Activated CD8-positive, alpha-beta T cell treated with anti-CD3 and anti-CD28 coated beads, Interleukin-2, amount 10 ng/mL, durations not matched to agents 7 days and 5 days (primary cell): ENCODE measurements around the gene RECK. TPM values are rescaled to one million over a fixed set of nuclear protein-coding genes. Genes with fewer than 3 reads are reported as not detected.
A peak's percentile ranks its signal among the peaks of the same experiment; 100 is the strongest.

ENCODE experiments used
- ATAC-seq: fragments of 150-1000 bp; cut with Tn5 transposase; one replicate; pipeline ENCODE4 v1.10.0; 2021; ENCODE audit warnings: moderate library complexity
- CTCF ChIA-PET: fragments of 350-600 bp; sonication (Branson Sonifier 250); formaldehyde crosslinking; loops from one replicate; lab custom pipeline; 2021; ENCODE audit warnings: antibody characterized with exemption; lab: Charles Lee
- POLR2A ChIA-PET: fragments of 350-600 bp; sonication (Branson Sonifier 250); formaldehyde crosslinking; loops from one replicate; lab custom pipeline; 2021; ENCODE audit warnings: antibody characterized with exemption; lab: Charles Lee
- DNase-seq: peaks from one replicate; pipeline ENCODE4 v3.0.0-alpha.2; 2020
- H3K27ac Mint-ChIP-seq: one replicate; pipeline ENCODE4 v1.8.0; 2021; ENCODE audit warnings: mild to moderate bottlenecking, mixed read lengths
- H3K27me3 Mint-ChIP-seq: one replicate; pipeline ENCODE4 v1.8.0; 2021; ENCODE audit warnings: low read depth, mixed read lengths
- H3K36me3 Mint-ChIP-seq: one replicate; pipeline ENCODE4 v1.8.0; 2021; ENCODE audit warnings: low read depth, mixed read lengths
- H3K4me1 Mint-ChIP-seq: one replicate; pipeline ENCODE4 v1.8.0; 2021; ENCODE audit warnings: low read depth, mixed read lengths
- H3K4me3 Mint-ChIP-seq: one replicate; pipeline ENCODE4 v1.8.0; 2021; ENCODE audit warnings: mild to moderate bottlenecking, mixed read lengths
- H3K9me3 Mint-ChIP-seq: one replicate; pipeline ENCODE4 v1.8.0; 2022; ENCODE audit warnings: mixed read lengths; ENCODE audit not compliant: insufficient read depth
- total RNA-seq, 2 experiments: library from RNA; stranded (reverse); gene quantifications; one replicate each; pipeline ENCODE4 v1.2.3, GENCODE V29; 2021

Gene RECK
- total RNA-seq, 2 experiments from 2014 or later, result 5.7 to 7.3 TPM

DNA sequence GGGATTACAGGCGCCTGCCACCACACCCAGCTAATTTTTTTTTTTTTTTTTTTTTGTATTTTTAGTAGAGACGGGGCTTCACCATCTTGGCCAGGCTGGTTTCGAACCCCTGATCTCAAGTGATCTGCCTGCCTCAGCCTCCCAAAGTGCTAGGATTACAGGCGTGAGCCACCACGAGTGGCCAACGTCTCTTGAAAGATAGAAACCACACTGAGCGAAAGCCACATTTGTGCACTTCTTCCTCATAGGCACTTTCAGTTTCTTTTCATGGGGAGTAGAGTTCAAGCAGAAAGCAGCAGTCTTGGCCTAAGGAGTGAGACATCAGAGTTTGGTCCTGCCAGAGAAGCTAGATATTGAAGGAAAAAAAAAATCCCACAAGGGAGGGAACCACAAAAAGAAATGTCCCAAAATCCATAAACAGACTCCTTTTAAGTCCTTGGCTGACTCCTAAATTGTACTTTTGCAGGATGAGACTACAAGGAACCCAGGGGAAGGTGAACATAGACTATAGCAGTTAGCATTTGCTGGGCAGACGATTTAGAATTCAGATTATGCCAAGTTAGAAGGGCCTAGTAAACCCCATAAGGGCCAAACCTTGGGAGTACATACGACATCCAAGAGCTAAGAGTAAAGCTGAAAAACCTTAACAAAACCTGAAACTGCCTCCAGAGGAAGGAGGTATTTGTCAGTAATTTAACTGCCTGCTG, 55.9 kb downstream of the RECK start:
- Mint-ChIP-seq H3K36me3 (peaks cover 13% of the 10 kb centered on the region), H3K27ac (peak overlapping the region; percentile 84), H3K9me3 (peaks cover 7% of the 10 kb centered on the region), H3K4me3 (no peak overlapping the region), H3K4me1 (peaks cover 19% of the 10 kb centered on the region), H3K27me3 (no peaks in the 10 kb centered on the region)
- ChIA-PET CTCF (interaction anchor here (0.9 to 2.4 kb wide), 7 partner anchors 9 to 82 kb away, joined by 3 to 11 read pairs (median 4); no protein-coding TSS in a partner anchor), POLR2A (interaction anchor here (0.6 to 0.9 kb wide), 3 partner anchors 10 to 99 kb away, joined by 3 to 4 read pairs (median 3); no protein-coding TSS in a partner anchor)
- DNase-seq (peak; percentile 73), ATAC-seq (peak; percentile 98)

GRCh38 chr9:36093384-36093783, 56.7 kb downstream of the RECK start:
- Mint-ChIP-seq H3K4me1 (peaks cover 19% of the 10 kb centered on the region), H3K27me3 (no peaks in the 10 kb centered on the region), H3K4me3 (no peak overlapping the region), H3K9me3 (peaks cover 7% of the 10 kb centered on the region), H3K27ac (no peak overlapping the region), H3K36me3 (peaks cover 13% of the 10 kb centered on the region)
- no peak for DNase-seq
- ChIA-PET CTCF (interaction anchor here (0.9 to 2.4 kb wide), 6 partner anchors 8 to 82 kb away, joined by 3 to 11 read pairs (median 6); no protein-coding TSS in a partner anchor), POLR2A (interaction anchor here (0.6 to 0.9 kb wide), 2 partner anchors 56 to 98 kb away, joined by 3 to 4 read pairs; no protein-coding TSS in a partner anchor)
- no peak for ATAC-seq

DNA sequence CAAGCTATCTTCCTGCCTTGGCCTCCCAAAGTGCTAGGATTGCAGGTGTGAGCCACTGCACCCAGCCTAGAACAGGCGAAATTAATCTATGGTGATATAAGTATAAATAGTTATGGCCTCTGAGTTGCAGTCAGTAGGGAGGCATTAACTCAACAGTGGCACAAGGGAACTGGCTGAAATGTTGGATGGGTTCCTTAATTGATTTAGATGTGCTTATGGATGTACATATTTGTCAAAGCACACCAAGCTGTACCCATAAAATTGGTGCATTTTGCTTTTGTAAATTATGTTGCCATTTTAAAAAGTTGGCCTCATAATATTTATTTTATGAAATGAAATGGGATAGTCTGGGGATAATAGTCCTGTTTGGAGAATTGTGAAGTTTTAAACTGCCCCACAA, 63.0 kb downstream of the RECK start:
- no peaks in the 10 kb centered on the region for H3K36me3 Mint-ChIP-seq
- H3K9me3 Mint-ChIP-seq, result no peaks in the 10 kb centered on the region
- ATAC-seq (no peak), DNase-seq (no peak)
- no peak overlapping the region for H3K4me3 Mint-ChIP-seq
- no peaks in the 10 kb centered on the region for H3K27me3 Mint-ChIP-seq
- H3K4me1 Mint-ChIP-seq, result peaks cover 10% of the 10 kb centered on the region
- no peak overlapping the region for H3K27ac Mint-ChIP-seq
- ChIA-PET CTCF (interaction anchor here (1.2 to 9.1 kb wide), 5 partner anchors 8 to 66 kb away, joined by 4 to 304 read pairs (median 4); partner anchors contain the start of genes CCIN and GLIPR2), POLR2A (no interaction called here)

- DNase-seq, result no peak
- Mint-ChIP-seq H3K36me3 (no peaks in the 10 kb centered on the region), H3K9me3 (no peaks in the 10 kb centered on the region), H3K27ac (no peak overlapping the region), H3K4me1 (peaks cover 10% of the 10 kb centered on the region), H3K27me3 (no peaks in the 10 kb centered on the region), H3K4me3 (no peak overlapping the region)
- ChIA-PET POLR2A (no interaction called here), CTCF (interaction anchor here (1.2 to 9.1 kb wide), 9 partner anchors 7 to 91 kb away, joined by 4 to 304 read pairs (median 27); partner anchors contain the start of genes CCIN and CLTA)
- ATAC-seq, result no peak
Observed at GRCh38 chr9:36100532-36100931, 63.8 kb downstream of the RECK start.

DNA sequence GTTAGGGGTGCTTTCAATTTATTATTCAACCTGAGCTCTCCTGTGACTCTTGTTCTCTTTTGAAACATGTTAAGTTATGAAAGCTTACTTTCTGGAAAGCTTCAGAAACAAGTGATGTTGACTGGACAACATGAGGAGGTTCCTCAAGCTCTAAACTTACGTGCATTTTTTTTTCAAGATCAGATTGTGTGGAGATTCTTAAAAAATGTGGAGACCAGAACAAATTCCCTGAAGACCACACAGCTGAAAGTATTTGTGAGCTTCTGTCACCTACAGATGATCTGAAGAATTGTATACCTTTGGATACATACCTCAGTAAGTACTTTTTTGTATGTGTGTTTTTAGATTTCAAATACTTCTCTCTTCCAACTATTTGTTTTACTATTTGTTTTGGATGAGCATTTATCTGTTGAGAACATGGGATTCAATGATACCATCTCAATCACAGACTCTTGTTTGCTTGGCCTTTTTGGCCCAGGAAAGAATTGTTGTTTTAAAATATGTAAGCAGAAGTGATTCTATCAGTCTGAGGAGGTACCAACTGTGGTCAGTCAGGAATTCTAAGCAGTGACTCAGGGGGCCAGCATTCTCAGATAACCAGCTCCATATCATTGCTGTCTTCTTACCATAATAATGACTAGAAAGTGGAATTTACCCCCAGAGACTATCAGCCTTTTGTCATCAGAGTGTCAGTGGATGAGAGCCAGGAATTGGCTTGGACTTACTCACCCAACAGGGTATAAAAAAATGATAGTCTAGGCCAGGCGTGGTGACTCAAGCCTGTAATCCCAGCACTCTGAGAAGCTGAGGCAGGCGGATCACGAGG, 65.4 kb downstream of the RECK start:
- no peak for DNase-seq
- peaks cover 10% of the 10 kb centered on the region for H3K4me1 Mint-ChIP-seq
- H3K27ac Mint-ChIP-seq, result no peak overlapping the region
- no peaks in the 10 kb centered on the region for H3K27me3 Mint-ChIP-seq
- H3K9me3 Mint-ChIP-seq, result no peaks in the 10 kb centered on the region
- ATAC-seq, result no peak
- POLR2A ChIA-PET, result interaction anchor here (0.7 to 1.2 kb wide), 5 partner anchors 9 to 88 kb away, joined by 3 to 8 read pairs (median 3); partner anchors contain the start of genes CLTA and GLIPR2
- CTCF ChIA-PET, result interaction anchor here (0.7 to 9.1 kb wide), 38 partner anchors 9 to 294 kb away, joined by 3 to 304 read pairs (median 6); partner anchors contain the start of genes CCIN, CLTA and GLIPR2
- no peaks in the 10 kb centered on the region for H3K36me3 Mint-ChIP-seq
- H3K4me3 Mint-ChIP-seq, result no peak overlapping the region

- H3K4me1 Mint-ChIP-seq, result peaks cover 10% of the 10 kb centered on the region
- H3K4me3 Mint-ChIP-seq, result no peak overlapping the region
- POLR2A ChIA-PET, result interaction anchor here (0.6 to 1.2 kb wide), 5 partner anchors 10 to 88 kb away, joined by 3 to 8 read pairs (median 3); partner anchors contain the start of gene CLTA
- no peak overlapping the region for H3K27ac Mint-ChIP-seq
- no peaks in the 10 kb centered on the region for H3K9me3 Mint-ChIP-seq
- CTCF ChIA-PET, result interaction anchor here (0.7 to 9.1 kb wide), 46 partner anchors 10 to 600 kb away, joined by 3 to 304 read pairs (median 6); partner anchors contain the start of genes CCIN, CLTA and GLIPR2
- ATAC-seq (peak; percentile 100), DNase-seq (peak; percentile 91)
- no peaks in the 10 kb centered on the region for H3K36me3 Mint-ChIP-seq
- H3K27me3 Mint-ChIP-seq, result no peaks in the 10 kb centered on the region
Observed at GRCh38 chr9:36102742-36103495, 66.2 kb downstream of the RECK start.

DNA sequence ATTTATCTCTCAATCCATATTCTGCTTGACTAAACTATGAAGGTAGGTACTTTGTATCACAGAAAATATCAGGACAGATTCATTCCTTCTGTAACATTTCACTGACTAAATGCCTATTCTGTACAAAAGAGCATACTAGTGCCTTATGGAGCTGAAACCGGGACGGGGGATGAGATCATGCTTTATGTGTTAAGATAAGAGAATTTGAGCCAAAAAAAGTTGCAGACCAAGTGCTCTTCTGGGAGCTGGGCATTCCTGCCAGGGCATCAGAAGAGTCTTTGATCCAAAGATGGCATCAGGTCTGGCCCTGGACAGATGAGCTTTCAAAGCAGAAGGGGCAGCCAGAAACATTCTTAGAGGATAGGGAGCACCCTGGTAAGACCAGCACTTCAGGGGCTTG, 72.4 kb downstream of the RECK start:
- Mint-ChIP-seq H3K27ac (no peak overlapping the region), H3K9me3 (no peaks in the 10 kb centered on the region), H3K4me1 (no peaks in the 10 kb centered on the region), H3K36me3 (no peaks in the 10 kb centered on the region), H3K27me3 (no peaks in the 10 kb centered on the region), H3K4me3 (no peak overlapping the region)
- ATAC-seq, result no peak
- ChIA-PET POLR2A (no interaction called here), CTCF (interaction anchor here (1.3 to 3.1 kb wide), 5 partner anchors 8 to 58 kb away, joined by 3 to 29 read pairs (median 4); no protein-coding TSS in a partner anchor)
- no peak for DNase-seq

DNA sequence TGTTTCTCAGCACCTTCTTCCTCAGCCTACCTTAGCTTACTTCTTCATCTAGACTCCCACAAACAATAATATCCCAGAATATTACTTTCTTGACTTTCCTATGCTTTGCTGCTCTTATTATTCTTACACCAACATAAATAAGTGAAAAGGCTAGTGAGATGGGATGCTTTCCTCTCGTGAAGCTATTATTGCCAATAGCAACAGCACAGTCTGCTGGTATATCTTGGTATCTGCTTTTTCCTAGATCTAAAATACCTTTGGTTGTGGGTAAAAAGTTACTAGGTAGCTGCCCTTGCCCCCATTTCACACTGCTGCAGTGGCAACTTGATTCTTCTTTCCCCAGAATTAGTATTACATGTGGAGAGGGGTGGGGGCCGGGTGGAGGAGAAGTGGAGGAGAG, 73.7 kb downstream of the RECK start:
- Mint-ChIP-seq H3K27me3 (no peaks in the 10 kb centered on the region), H3K9me3 (no peaks in the 10 kb centered on the region), H3K36me3 (no peaks in the 10 kb centered on the region), H3K4me3 (no peak overlapping the region), H3K4me1 (no peaks in the 10 kb centered on the region), H3K27ac (no peak overlapping the region)
- CTCF ChIA-PET, result interaction anchor here (0.9 to 1.2 kb wide), 3 partner anchors 41 to 57 kb away, joined by 3 read pairs; no protein-coding TSS in a partner anchor
- ATAC-seq, result no peak
- POLR2A ChIA-PET, result no interaction called here
- no peak for DNase-seq

DNA sequence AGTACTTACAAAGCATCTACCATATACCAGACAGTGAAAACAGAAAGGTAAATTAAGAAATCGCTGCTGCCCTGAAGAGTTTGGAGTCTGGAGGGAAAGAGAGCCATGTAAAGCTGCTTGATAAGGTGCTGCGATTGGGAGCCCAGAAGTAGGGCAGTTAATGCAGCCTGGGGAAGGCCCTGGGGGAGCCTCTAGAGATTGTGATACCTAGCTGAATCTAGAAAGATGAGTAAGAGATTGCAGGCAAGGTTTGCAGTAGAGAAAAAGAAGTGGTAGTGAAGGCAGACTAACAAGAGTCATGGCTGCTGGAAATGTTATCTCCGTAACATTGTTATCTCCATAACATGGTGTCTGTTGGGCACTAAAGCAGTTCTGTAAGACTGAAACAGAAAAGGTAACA, 75.8 kb downstream of the RECK start:
- DNase-seq (no peak), ATAC-seq (no peak)
- Mint-ChIP-seq H3K27me3 (no peaks in the 10 kb centered on the region), H3K4me1 (no peaks in the 10 kb centered on the region), H3K27ac (no peak overlapping the region), H3K9me3 (no peaks in the 10 kb centered on the region), H3K36me3 (no peaks in the 10 kb centered on the region), H3K4me3 (no peak overlapping the region)
- ChIA-PET POLR2A (no interaction called here), CTCF (interaction anchor here (0.6 to 6.2 kb wide), 4 partner anchors 8 to 114 kb away, joined by 4 to 42 read pairs (median 17); no protein-coding TSS in a partner anchor)

GRCh38 chr9:36113999-36114398, 77.3 kb downstream of the RECK start:
- H3K27ac Mint-ChIP-seq, result no peak overlapping the region
- ChIA-PET CTCF (interaction anchor here (2.0 to 6.2 kb wide), 4 partner anchors 9 to 52 kb away, joined by 7 to 42 read pairs (median 17); no protein-coding TSS in a partner anchor), POLR2A (no interaction called here)
- H3K36me3 Mint-ChIP-seq, result no peaks in the 10 kb centered on the region
- no peak overlapping the region for H3K4me3 Mint-ChIP-seq
- H3K9me3 Mint-ChIP-seq, result no peaks in the 10 kb centered on the region
- H3K27me3 Mint-ChIP-seq, result no peaks in the 10 kb centered on the region
- no peak for DNase-seq
- no peaks in the 10 kb centered on the region for H3K4me1 Mint-ChIP-seq
- no peak for ATAC-seq
